Measurements from ENCODE around the gene NID1.
"Not testable (repeated sequence)": the region's sequence is repeated elsewhere in the genome, so short reads cannot be mapped to it uniquely, and the experiment has no call there.

The NID1 gene

DNA sequence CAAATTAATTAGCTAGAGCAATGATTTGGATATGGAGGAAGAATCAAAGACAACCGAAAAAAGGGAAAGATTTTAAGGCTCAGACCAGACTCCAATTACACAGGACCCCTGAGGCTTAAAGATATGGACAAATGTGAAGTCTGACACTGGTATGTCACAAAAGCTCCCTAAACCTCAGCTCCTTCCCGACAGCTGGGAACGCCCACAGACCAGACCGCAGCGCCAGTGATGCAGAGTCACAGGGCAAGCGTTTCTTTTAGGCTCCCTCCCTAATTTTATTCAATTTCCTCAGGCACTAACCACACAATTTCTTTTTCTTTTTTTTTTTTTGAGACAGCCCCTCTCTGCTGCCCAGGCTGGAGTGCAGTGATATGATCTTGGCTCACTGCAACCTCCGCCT lies 40.2 kb downstream of the NID1 start:
- DNase-seq: peak; percentile 57 to 72 (median 59)

DNA sequence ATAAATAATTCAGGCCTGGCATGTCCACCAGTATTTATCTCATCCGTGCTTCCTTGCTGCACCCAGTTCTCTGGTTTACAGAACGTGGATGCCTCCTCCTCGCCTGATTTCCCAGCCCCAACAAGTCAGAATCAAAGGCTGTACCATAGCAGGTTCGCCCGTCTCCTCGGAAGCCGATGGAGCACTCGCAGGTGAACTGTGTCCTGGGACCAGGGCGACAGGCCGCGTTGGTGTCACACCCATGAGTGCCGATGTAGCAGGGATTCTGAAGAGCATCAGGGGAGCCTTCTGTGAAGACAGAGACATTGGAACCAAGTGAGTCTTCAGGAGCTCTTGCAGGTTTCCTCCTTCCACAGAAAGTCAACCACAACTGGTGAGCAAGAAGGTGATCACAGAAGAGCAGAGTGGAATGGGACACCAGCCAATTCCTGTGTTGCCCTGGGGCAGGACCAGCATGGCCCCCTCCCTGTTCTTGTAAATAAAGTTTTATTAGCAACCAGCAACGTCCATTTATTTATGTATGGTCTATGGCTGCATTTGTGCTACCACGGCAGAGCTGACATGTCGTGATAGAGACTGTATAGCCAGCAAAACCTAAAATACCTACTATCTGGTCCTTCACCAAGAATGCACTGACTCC lies 40.8 kb downstream of the NID1 start:
- DNase-seq: no peak

DNA sequence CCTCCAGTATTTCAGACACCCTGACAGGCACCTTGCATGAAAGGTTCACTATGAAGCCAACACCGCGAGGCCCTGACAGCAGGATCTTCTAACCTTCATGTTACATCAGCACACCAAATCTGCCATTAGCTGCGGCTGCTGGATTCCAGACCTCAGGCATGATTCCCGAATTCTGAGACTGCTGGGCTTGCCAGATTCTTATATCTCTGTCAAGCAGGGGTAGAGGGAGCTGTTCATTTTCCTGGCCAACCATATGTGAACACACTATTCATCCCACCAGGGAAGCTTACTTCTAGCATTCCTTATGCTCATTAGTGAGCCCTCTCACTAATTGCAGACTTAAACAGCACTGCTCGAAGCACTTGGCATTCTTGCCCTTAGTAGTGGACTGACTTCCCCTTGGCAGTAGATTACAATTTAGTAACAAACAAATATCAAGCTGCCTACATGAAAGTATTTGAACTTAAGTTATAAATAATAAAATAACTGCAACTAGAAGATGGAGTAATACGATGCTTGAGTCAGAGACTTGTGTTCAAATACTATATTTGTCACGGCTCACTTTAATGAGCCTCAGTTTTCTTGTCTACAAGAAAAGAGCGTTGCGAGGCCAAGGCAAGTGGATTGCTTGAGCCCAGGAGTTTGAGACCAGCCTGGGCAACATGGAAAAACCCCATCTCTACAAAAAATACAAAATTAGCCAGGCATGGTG lies 43.3 kb downstream of the NID1 start:
- DNase-seq: no peak

DNA sequence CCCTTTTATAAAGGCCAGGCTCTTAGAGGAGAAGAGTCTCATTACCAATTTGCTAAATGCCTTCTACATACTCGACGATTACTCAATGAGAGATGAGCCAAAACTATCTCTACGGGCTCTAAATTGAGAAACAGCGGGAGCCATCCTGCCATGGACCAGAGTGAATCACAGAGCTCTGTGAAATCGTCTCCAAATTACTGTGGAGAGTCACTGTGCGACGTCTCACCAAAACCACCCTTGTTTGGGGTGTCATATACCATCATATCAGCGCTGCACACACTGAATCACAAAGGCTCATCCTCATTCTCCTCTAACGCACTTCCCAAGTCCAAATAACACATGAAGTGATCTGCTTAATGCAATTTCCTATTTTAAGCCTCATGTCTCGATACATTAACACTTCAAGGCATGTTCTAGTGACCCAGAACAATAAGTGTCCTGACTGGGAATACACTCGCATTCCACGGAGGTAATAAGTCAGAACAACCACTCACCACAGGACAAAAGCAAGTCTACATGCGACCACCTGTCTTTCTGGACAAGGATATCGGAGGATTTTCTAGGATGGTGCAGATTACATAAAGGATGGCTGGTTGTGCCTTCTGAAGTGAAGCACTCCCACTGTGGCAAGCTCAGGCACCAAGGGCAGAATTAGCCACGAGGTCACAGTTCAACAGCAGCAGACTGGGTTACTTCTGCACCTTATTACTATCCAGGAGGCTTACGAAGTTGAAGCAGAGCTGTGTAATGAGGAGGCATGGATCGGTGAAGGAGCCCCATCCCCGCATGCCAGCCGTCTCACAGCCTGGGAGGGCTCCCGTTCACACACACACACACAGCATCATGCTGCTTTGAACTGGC lies 44.3 kb downstream of the NID1 start:
- peak; percentile 31 to 44 (median 41) for DNase-seq

DNA sequence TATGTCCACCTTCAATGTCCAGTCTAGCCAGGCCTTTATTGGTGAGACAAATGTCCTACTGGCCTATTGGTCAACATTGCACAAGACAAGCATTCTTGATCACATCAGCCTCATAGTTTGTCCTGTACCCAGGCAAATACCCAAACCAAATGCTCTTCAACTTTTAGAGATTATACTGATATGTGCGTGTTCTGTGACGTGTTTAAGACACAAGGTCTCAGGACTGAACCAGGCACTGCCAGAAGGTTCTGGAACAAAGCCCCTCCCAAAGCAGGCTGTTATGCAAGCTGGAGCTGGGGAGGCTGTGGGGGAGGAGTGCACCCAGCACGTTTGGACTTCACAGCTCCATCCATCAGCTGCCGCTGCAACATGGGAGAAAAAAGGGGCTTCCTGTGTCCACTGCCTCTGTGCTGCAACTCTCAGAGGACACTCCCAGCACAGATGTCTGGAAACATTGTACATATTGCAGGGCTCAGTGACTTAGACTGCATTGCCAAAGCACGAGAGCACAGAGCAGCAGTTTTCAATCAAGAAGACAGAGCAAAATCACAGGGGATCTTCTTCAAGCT lies 45.9 kb downstream of the NID1 start:
- no peak for DNase-seq

DNA sequence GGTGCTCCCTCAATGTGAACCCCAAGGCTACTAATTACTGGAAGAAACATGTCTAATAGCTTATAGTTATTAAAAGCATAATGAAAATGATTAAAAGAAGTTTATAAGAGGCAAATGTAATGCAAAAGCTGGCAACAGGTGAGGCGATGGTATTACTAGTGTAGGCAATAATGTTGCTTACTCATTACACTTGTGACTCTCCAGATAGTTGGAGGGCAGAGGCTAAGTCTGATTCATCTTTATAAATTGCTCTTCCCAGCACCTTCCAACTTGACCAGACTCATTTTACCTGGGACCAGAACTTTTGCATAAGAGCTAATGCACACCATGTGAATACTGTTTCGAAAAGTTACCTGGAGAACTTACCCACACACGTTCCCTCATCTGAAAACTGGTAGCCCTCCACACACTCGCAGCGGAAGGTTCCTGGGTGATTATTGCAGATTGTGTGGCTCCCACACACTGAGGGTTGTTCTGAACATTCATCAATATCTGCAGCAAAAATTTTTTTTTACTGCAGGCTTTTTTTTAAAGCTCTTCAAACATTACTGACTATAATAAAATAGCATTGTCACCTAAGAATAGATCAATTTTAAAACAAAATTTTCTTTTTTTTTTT lies 48.0 kb downstream of the NID1 start:
- no peak for DNase-seq

DNA sequence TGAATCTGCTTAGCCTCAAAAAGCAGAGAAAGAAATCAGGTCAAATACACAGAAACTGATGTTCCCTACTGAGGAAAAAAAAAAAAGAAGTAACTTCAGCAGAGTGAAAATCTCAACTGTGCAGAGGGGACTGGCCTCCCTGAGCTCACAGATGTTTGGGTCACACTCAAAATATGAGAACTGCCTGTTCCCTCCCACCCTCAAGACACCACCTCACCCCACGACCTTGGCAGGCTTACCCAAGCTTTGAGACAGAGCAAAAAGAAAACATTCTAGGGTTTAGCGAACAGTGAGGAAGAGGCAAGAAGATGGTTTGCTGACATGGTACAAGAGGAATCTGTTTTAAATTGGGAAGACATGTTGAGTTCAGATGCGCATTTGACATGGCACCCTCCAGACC lies 48.8 kb downstream of the NID1 start:
- DNase-seq: no peak

DNA sequence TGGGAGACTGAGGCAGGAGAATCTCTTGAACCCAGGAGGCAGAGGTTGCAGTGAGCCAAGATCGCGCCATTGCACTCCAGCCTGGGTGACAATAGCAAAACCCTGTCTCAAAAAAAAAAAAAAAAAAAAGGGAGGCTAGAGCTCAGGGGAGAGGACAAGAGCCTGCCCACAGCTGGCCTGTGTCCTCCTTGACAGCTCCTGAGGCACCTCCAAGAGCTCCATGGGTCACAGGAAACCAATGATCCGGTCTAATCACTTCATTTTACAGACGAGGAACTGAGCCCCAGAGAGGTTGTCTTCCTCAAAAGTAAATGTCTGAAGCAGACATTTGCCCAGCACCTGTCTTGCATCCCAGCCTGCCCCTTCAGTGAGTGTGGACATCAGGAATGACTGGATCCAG lies 49.4 kb downstream of the NID1 start:
- no peak for DNase-seq

DNA sequence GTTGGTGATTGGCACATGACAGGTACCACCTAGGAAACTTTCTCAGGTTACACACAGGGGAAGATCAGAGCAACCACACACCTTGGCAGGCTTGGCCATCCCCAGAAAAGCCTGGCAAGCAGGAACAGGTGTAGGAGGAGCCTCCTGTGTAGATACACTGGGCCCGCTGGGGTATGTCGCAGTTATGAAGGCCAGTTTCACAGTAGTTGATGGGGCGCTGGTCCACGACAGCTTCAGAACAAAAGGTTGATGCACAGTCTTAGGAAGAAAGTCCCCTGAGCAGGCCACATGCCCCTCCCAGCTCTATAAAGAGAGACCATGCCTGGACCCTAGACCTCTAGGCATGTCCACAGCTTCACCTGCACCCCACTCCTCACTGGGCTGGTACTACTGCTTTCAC lies 51.6 kb downstream of the NID1 start:
- DNase-seq: no peak

DNA sequence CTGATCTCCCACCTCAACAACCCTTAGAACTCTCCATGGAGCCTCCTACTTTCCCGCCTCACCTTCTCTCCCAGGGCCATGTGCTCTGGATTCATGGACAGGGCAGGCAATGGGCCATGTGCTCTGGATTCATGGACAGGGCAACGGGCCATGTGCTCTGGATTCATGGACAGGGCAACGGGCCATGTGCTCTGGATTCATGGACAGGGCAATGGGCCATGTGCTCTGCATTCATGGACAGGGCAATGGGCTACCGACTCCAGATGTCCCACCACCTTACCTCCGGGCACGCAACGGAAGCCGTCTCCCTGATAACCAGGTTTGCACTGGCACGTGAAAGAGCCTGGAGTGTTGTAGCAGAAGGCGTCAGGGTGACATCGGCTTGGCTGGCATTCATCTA lies 53.2 kb downstream of the NID1 start:
- no peak for DNase-seq

DNA sequence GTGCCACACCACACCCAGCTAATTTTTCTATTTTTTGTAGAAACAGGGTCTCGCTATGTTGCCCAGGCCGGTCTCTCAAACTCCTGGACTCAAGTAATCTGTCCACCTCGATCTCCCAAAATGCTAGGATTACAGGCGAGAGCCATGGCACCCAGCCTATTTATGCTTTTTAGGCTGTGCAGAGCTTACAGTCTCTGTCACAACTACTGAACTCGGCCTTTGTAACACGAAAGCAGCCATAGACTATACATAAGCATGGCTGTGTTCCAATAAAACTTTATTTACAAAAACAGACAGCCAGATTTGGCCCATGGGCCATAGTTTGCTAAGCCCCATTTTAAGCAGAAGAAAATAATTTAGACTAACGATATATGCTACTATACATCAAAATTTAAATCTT lies 54.4 kb downstream of the NID1 start:
- no peak for DNase-seq

DNA sequence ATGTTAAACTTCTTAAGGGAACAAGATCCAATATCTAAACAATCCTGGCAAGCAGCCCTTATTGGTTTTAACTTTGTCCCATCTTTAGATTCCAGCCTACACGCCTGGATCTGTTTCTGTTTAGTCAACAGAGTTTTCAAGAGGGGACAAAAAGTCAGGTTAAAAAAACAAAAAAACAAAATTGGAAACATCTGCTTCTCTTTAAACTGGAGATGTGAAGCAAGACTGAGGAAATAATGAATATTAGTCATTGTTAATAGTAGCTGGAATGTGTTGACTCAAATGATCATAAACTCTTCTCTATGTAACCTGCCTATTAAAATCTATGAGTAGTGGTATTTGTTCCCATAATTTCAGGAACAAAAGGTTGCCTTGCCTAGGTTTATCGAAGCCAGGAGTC lies 55.0 kb downstream of the NID1 start:
- no peak for DNase-seq

DNA sequence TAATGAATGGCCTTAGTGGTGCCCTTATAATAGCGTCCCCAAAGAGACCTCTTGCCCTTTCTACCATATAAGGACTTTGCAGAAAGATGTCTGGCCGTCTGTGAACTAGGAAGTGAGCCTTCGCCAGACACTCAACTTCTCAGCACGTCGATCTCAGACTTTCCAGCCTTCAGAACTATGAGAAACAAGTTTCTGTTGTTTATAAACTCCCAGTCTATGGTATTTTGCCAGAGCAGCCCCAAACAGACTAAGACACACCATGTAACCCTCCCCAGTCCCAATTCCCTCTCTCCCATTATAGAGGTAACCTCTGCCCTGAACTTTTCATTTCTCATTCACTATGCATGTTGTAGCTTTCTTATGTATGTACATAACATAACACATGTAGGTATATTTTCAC lies 55.7 kb downstream of the NID1 start:
- DNase-seq: no peak

DNA sequence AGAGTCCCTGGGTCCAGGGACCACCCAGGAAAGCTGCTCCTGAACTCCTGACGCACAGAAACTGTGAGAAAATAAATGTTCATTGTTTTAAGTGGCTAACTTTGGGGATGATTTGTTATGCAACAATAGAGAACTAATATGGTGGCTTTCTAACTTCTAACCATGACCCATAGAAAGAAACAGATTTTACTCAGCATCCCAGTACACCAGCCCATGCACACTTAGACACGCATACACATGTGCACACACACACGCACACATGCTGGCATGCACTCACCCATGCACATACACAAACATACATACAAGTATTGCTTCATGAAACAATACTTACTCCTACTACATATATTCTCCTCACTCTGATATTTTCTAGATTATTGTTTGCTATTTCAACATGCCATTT lies 57.1 kb downstream of the NID1 start:
- no peak for DNase-seq

DNA sequence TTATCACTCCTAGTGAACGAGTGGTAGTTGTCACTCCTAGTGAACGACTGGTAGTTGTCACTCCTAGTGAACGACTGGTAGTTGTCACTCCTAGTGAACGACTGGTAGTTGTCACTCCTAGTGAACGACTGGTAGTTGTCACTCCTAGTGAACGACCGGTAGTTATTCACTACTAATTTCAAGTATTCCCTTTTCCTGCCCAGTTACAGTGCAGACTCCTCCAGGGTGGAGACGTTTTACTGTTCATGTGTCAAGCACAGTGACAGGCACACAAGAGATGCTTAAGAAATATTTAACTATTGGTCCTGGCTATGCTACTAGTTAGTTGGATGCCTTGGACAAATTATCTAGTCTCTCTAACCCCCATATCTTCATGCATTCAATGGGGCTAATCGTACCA lies 61.8 kb downstream of the NID1 start:
- not testable (repeated sequence) for DNase-seq

DNA sequence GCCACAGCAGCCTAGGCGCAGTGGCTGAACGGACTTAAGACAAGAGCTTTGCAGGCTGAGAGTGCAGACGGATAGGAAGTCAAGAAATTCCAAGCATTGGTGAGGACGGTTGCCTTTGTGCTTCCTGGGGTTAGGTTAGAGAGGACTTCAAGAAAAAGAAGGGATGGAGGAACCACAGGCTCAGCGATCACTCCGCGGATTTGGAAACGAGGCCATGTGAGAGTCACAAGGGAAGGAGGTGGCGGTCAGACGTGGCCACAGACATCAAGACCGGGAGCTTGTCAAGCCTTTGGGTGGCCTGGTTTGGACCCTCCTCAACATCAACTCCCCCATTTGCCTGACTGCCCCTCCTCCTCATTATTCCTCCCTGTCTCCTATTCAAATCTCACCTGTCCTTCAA lies 62.3 kb downstream of the NID1 start:
- DNase-seq: no peak

DNA sequence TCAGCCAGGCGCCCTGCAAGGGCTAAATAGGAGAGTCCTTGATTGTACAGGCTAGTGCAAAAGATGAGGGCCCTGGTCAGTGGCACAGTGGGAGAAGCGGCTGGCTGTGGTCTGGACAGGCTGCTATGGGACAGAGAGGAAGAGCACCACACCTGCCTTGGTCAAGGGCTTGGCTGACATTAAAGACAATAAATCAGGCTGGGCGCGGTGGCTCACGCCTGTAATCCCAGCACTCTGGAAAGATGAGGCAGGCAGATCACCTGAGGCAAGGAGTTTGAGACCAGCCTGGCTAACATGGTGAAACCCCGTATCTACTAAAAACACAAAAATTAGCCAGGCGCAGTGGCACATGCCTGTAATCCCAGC lies 62.9 kb downstream of the NID1 start:
- no peak for DNase-seq

DNA sequence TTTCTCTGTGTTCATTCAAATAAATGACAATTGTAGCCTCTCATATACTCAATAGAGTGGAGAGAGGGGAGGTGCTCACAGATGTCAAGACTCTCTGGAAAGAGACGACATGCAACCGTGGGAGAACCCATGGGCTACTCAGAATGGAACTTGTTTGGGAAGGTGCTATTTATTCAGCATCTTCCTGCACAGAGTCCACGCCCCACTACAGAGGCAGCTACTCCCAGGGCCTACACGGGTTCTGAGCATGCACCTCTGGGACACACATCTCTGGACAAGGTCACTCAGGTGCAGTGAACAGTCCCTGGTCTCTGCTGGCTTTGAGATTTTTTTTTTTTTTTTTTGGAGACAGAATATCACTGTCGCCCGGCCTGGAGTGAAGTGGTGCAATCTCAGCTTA lies 64.1 kb downstream of the NID1 start:
- no peak for DNase-seq

DNA sequence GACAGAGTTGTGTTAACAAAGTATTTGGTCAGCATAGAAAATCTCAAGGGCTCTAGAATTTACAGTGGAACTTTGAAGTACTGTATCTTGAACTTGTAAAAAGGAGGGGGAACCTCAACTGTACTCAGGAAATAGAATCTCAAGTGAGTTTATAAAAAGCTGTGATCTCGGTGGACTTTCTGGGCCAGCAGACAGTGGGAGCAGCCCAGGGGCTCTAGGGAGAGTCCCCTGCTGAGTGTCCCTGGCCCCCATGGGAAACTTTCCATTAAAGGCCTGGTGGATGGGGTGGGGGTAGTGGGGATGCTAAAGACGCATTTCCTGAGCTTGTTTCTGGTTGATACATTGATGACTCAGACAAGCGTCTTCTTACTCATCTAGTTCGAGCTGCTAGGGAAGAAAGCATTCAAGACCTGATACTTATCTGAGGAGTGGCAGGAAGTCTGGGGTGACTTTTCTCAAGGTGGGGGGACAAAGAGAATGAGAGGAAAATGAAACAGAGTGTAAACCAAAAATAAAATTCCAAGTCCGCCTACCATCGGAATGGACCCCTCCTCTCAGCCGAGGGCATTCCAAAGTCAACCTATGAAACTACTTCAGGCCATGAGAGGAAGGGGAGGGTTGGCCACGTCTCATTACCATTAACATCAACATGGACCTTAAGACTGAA lies 65.5 kb downstream of the NID1 start:
- DNase-seq: peak; percentile 71 to 83 (median 76)

DNA sequence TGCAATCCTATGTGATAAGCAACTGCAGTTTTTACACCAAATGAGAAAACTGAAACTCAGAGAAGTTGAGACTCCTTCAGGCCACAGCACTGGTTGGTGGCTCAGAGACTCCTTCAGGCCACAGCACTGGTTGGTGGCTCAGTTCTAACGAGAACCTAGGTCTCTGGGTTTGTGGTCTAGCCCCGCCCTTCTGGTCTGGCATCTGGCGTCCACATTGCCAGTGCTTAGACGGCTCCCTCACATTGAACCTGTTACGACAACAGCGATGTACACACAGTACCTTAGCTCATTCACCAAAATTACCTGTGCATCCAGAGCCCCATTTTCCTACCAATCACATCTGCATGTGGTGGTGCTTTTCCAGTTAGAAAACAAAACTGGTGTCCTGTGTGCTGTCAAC lies 66.1 kb downstream of the NID1 start:
- no peak for DNase-seq

DNA sequence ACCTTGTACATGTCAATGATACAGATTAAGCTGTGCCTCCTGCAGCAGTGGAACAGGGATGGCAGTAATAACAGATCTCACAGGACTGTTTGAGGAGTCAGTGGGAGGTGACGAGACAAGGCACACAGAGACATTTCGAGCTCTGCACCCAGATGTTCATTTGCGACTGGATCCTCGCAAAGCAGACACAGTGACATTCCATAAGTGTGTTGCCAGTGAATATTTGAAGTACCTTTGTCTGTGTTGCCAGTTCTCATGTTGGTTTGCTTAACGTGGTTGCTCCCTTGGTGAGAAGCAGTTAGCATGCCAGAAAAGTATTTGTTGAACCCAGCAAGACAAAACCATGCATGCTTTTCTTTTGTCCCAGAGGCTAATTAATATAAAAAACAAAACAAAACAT lies 67.0 kb downstream of the NID1 start:
- no peak for DNase-seq

DNA sequence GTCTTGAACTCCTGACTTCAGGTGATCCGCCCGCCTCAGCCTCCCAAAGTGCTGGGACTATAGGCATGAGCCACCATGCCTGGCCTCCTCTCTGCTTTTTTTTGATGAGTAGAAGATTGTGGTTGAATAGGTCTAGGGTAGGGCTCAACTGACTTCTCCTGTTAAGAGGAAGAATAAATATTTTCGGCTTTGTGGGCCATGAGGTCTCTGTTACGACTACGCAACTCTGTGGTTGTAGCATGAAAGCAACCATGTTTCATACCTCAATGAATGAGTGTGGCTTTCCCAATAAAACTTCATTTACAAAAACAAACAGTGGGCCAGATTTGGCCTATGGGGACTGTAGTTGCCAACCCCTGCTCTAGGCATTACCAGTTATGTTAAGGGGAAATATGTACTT lies 67.8 kb downstream of the NID1 start:
- peak in 1 of 3 donors; percentile 38 for DNase-seq

Data from suppressor macrophage treated with lipopolysaccharide for 1 hour (primary cell).